Measurements from ENCODE around the gene ACSL6.

ACSL6 gene

DNA sequence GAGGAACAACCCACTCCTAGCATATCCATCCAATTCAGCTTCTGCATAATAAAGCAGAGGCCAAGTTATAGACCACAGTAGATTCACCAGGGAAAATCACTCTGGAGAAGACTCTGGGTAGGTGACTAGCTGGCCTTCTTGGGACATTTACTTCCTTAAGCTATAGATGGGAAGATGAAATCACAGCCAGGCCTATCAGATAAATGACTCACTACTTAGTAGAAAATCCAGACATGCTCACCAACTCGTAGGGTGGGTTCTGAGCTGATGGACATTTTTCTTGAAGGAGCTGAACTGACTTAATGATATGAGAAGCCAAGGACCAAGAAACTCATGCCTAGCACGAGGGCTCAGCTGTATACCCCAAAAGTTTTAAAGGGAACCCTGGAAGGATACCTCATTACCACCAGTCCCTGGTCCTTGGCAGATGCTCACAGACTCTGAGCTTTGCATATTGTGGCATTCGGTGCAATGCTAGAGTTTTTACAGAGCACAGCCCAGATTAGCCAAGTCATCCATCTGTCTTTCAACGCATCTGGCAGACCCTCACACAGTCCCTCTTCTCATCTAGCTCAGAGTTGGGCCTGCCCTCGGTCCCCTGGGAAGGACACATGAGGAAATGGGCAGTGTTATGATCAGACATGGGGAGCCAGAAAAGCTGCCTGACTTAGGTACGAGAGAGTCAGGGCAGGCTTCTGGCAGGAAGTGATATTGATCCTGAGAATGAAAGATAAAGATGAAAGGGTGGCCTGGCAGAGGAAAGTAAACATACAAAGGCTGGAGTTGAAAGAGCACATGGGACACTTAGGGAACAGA lies 15.0 kb downstream of the ACSL6 start:
- DNase-seq (ENCODE audit: low read depth, low spot score), result no peak
- ChIA-PET POLR2A (no interaction called here), CTCF (interaction anchor here (1.3 to 2.3 kb wide), 4 partner anchors 9 to 574 kb away, joined by 4 to 13 read pairs (median 10); no protein-coding TSS in a partner anchor)
- TF ChIP-seq, protein P1, sequence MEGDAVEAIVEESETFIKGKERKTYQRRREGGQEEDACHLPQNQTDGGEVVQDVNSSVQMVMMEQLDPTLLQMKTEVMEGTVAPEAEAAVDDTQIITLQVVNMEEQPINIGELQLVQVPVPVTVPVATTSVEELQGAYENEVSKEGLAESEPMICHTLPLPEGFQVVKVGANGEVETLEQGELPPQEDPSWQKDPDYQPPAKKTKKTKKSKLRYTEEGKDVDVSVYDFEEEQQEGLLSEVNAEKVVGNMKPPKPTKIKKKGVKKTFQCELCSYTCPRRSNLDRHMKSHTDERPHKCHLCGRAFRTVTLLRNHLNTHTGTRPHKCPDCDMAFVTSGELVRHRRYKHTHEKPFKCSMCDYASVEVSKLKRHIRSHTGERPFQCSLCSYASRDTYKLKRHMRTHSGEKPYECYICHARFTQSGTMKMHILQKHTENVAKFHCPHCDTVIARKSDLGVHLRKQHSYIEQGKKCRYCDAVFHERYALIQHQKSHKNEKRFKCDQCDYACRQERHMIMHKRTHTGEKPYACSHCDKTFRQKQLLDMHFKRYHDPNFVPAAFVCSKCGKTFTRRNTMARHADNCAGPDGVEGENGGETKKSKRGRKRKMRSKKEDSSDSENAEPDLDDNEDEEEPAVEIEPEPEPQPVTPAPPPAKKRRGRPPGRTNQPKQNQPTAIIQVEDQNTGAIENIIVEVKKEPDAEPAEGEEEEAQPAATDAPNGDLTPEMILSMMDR (IDR thresholded peaks at IDR 0.05; ENCODE audit: insufficient read depth, low read length, missing control alignments), result no peak
- no peak overlapping the region for H3K4me3 ChIP-seq (ENCODE audit: low read depth, low read length)

DNA sequence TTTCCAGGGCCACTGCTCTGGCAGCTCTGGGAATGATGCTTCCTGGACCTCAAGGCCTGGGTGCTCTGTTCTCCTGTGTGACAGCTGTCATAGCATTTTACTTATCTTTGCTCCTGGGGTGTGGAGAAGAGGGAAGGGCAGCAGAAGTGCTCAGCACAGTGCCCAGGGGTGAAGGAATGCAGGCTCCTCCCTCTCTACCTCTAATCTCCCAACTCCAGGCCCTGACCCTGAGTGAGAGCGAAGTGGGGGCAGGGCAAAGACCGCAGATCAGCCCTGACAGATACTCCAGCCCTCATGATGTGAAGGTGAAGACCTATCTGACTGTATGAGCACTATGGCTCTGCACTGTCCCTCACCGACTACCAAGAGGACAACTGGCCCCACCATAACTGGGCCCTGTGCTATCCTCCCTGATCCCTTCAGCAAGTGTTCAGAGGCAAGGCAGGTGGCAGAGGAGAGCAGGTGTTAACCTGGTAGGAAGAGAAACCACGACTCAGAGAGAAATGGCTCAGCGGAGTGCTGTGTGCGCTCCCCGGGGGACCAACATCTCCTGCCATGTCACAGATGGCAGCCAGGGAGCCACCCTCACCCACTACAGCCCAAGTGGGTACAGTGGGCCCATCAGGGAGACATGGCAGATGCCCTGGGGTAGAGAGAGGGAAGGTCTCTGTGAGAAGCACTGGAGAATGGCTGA lies 16.8 kb downstream of the ACSL6 start:
- TF ChIP-seq, protein P1 (IDR thresholded peaks at IDR 0.05; ENCODE audit: insufficient read depth, low read length, missing control alignments), result no peak
- ChIA-PET CTCF (no interaction called here), POLR2A (no interaction called here)
- no peak for DNase-seq (ENCODE audit: low read depth, low spot score)
- no peak overlapping the region for H3K4me3 ChIP-seq (ENCODE audit: low read depth, low read length)

DNA sequence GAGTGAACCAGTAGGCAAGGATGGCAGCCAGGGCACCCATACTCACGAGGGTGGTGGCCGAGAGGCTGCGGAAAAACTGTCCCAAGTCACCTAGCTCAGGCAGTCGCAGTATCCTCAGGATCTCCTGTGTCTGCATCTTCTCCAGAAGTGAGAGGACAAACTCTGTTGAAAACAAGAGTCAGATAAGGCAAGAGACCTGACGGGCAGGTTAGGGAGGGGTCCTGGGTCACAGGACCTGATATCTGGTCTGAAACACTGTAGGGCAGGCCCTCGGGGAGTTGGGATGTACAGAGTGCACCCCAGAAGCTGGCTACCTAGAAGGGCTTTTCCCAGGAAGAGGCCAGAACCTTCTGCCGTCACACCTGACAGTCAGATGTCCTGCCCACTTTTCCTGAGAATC lies 17.4 kb downstream of the ACSL6 start:
- H3K4me3 ChIP-seq (ENCODE audit: low read depth, low read length), result no peak overlapping the region
- TF ChIP-seq, protein P1 (IDR thresholded peaks at IDR 0.05; ENCODE audit: insufficient read depth, low read length, missing control alignments), result no peak
- POLR2A ChIA-PET, result no interaction called here
- CTCF ChIA-PET, result interaction anchor here (2.2 to 3.7 kb wide), 2 partner anchors 13 to 404 kb away, joined by 5 to 21 read pairs; no protein-coding TSS in a partner anchor
- DNase-seq (ENCODE audit: low read depth, low spot score), result no peak

DNA sequence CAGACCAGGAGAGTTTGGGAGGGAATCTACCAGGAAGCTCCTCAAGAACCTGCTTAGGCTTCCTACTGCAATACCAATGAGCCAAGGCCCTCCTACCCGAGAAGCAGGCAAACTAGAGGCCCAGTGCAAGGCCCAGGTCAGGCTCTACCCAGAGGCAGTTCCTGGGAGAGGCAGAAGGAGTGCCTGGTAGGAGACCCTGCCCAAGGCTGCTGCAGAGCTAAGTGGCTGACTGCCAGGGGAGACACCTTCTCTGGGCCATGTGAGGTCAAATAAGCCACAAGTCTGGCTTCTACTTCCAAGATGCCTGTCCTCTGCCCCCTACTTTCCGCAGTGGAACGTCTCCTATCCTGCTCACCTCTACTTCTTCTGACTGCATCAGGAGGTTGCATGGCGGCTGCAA lies 17.8 kb downstream of the ACSL6 start:
- POLR2A ChIA-PET, result no interaction called here
- DNase-seq (ENCODE audit: low read depth, low spot score), result no peak
- CTCF ChIA-PET, result interaction anchor here (2.2 to 3.7 kb wide), 2 partner anchors 13 to 404 kb away, joined by 5 to 21 read pairs; no protein-coding TSS in a partner anchor

DNA sequence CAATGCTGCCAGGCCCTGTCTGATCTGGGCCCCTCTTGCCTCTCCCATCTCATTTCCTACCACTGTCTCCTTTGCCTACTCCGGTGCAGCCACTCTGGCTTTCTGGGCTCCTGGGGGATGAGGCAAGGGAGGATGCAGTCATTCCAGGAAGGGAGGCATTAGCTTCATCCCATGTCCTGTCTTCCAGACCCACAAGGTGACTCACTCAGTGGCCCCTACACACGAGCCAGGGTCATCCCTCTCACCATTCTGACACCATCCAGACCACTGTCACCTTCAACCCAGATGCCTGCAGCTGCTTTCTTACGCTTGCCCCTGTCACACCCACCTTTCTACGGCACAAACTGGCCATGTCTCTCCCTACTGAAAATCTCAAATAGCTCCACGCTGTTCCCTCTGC lies 19.1 kb downstream of the ACSL6 start:
- TF ChIP-seq, protein P1 (IDR thresholded peaks at IDR 0.05; ENCODE audit: insufficient read depth, low read length, missing control alignments), result no peak
- CTCF ChIA-PET, result interaction anchor here (1.9 to 3.7 kb wide), 3 partner anchors 8 to 403 kb away, joined by 5 to 21 read pairs (median 7); no protein-coding TSS in a partner anchor
- H3K4me3 ChIP-seq (ENCODE audit: low read depth, low read length), result no peak overlapping the region
- no peak for DNase-seq (ENCODE audit: low read depth, low spot score)
- POLR2A ChIA-PET, result no interaction called here

More for the DNA sequence above, 17.8 kb downstream of the ACSL6 start:
- TF ChIP-seq, protein P1 (IDR thresholded peaks at IDR 0.05; ENCODE audit: insufficient read depth, low read length, missing control alignments), result no peak
- H3K4me3 ChIP-seq (ENCODE audit: low read depth, low read length), result no peak overlapping the region
